Amygdala (tissue), 56 donors: Measurements from ENCODE around the gene TNFSF8.

Experiments
- DNase-seq, 56 donors: peaks; one replicate each; lab custom pipeline; 2025; lab: John Stamatoyannopoulos, UW

The TNFSF8 gene, protein sequence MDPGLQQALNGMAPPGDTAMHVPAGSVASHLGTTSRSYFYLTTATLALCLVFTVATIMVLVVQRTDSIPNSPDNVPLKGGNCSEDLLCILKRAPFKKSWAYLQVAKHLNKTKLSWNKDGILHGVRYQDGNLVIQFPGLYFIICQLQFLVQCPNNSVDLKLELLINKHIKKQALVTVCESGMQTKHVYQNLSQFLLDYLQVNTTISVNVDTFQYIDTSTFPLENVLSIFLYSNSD

DNA sequence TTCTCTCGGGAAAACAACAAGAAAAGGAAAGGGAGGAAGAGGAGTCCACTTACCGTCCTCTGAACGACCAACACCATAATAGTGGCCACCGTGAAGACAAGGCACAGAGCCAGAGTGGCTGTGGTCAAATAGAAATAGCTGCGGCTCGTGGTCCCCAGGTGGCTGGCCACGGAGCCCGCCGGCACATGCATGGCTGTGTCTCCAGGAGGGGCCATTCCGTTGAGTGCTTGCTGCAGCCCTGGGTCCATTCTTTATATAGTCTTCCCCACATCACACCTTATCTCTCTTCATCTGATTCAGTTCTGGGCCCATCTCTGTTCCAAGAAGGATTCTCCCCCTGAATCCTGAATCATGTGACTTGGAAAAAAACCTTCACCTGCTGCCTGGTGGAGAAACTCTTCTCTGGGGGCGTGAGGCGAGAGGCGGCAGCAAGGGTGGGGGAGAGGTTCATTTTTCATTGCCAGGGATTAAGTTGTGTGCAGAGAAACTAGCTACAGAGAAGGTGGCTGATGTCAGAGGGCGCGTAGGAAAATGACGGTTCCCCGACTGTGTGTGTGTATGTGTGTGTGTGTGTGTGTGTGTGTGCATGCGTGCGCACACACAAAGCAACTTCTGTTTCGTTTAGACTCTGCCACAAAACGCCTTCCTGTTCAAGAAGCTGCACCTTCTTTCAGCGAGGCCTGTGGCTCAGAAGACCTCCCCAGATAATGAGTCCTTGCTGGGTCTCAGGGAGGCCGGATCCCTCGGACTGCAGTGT, at the start of gene TNFSF8:
TSS of gene TNFSF8 (minus strand) at position 536 of the 757 bp plus-strand sequence. CDS start at position 248, 288 bp downstream.
- DNase-seq, result no peak

DNA sequence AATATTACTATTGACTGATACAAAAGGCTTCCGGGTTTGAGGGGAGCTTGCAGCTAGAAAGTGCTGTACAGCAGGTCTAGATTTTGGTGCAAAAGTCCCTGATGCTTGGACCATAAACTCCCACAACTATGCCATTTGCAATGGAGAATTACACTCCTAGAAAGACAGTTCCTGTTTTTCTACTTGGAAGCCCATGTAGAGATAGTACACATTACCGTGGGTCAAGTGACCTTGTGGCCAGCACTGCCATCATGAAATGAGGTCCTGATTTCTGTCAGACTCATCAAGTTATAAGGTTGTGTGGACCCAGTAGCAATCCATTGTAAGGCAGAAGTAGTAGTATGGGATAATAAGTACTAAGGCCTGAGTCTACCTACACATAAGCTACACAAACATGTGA, 42.8 kb upstream of the TNFSF8 start:
- DNase-seq, result no peak

- no peak for DNase-seq
Measured at GRCh38 chr9:114972510-114973136, 42.2 kb upstream of the TNFSF8 start.

- no peak for DNase-seq
Measured at GRCh38 chr9:114969269-114969668, 38.9 kb upstream of the TNFSF8 start.

GRCh38 chr9:114968671-114969070, 38.3 kb upstream of the TNFSF8 start:
- no peak for DNase-seq

DNA sequence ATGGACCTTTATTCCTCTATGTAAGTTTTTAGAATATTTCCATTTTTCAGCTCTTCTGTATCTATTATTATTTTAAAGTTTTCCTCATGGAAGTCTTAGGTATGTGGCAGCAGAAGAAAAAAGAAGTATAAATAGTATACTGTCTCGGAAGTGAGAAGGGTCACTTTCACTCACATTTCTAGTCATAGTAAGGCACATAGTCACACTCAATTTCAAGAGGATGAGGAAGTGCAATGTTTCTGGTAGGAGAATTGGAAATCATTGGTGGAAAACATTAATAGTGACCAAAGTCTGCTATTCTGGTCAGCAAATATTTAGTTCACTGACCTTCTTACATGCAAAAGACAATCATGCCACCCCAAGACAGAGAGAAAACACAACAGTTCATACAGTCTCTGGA, 35.2 kb upstream of the TNFSF8 start:
- DNase-seq, result no peak

DNA sequence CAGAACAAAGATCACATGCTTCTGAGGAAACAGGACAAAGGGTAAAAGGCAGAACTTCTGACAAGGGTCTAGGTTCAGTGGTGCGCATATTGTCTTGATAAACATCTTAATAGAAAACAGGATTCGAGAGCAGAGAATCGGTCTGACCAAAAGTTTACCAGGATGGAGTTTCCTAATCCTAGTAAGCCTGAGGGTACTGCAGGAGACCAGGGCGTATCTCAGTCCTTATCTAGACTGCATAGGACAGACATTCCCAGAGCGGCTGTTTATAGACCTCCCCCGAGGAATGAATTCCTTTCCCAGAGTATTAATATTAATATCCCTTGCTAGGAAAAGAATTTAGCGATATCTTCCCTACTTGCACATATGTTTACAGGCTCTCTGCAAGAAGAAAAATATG, 32.4 kb upstream of the TNFSF8 start:
- DNase-seq, result no peak

- DNase-seq, result no peak
Measured at GRCh38 chr9:114960276-114960675, 29.9 kb upstream of the TNFSF8 start.

DNA sequence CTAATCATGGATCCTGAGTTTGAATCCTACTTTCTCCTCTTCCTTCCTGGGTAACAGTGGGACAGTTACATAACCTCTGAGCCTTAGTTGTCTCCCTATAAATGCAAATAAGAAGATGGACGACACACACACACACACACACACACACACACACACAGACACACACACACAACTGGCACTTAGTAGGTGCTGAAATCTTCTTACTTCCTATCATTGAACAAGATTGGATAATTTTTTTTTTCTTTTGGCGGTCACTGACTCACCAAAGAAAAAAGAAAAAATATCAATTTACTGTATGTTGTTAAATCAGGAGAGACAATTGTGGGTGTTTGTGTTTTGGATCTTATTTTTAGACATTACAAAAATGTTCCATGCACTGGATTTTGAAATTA, 28.4 kb upstream of the TNFSF8 start:
- no peak for DNase-seq

- DNase-seq, result peak in 24 of 56 donors; percentile 0 to 50 (median 4)
Measured at GRCh38 chr9:114958021-114958843, 27.8 kb upstream of the TNFSF8 start.

DNA sequence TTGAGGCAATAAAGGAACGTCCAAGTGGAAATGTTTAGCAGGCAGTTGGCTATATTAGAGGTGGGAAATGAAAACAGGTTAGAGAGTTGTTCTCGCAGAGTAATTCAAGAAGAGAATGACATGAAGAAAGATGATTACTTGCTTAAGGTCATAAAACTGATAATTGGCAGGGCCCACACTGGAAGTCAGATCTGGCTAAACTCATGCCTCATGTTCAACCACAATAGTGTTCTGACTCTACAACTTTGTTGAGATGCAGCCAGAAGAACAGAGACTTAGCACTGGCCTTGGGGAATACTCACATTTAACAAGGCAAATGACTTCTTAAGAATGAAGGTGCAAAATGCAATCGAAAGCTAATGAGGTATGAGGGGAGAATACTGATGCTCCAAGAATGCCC, 27.2 kb upstream of the TNFSF8 start:
- DNase-seq, result no peak

GRCh38 chr9:114954956-114955582, 24.7 kb upstream of the TNFSF8 start:
- DNase-seq, result peak in 1 of 56 donors; percentile 28

DNA sequence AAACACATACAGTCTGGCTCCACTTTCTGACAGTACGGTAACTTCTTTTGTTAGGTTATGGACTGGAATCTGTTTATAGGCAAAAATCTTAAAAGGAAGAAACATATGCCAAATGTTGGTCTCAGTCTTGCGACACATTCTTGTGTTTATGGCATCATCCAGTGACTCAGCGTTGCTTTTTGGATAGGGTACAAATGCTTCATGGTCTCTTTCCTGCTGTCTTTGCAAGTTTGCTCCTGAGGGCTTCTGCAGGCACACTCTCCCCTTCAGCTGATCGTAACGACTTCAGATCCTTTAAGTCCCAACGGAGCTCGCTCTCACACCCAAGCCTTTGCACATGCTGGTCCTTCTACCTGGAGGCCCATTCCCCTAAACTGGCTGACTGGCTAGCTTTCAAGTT, 23.6 kb upstream of the TNFSF8 start:
- DNase-seq, result peak in 4 of 56 donors; percentile 2 to 29 (median 6)

- DNase-seq, result no peak
Measured at GRCh38 chr9:114953046-114953445, 22.7 kb upstream of the TNFSF8 start.

DNA sequence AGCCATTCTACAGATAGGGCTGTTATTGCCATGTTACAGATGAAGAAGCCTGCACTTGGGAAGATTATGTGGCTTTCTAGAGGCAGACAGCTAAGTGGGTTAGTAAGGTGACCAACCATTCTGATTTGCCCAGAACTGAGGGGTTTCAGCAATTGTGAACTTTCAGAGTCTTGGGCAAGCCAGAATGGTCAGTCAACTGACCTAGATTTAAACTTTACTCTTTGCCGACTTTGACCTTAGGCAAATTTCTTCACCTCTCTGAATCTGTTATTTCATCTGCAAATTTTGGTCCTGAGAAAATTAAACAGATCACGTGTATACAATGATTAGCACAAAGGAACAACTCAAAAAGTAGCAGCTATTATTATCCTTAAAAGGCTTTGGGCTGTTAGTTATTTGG, 20.4 kb upstream of the TNFSF8 start:
- DNase-seq, result no peak

DNA sequence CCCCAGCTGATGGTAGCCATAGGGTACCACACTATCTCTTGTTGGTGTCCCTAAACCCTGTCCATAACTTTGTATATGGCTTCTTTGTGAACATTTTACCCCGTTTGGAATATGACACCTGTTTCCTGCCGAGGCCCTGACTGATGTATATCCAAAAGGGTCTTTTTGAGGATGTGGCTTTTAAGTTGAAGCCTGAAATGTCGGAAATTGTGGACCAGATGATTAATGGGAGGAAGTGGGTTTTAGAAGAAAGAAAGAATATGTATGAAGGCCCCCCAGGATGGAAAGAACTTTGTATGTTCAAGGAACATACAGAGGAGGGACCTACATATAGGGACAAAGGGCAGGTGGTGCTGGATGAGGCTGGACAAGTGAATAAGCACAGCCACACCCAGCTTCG, 16.7 kb upstream of the TNFSF8 start:
- DNase-seq, result no peak

DNA sequence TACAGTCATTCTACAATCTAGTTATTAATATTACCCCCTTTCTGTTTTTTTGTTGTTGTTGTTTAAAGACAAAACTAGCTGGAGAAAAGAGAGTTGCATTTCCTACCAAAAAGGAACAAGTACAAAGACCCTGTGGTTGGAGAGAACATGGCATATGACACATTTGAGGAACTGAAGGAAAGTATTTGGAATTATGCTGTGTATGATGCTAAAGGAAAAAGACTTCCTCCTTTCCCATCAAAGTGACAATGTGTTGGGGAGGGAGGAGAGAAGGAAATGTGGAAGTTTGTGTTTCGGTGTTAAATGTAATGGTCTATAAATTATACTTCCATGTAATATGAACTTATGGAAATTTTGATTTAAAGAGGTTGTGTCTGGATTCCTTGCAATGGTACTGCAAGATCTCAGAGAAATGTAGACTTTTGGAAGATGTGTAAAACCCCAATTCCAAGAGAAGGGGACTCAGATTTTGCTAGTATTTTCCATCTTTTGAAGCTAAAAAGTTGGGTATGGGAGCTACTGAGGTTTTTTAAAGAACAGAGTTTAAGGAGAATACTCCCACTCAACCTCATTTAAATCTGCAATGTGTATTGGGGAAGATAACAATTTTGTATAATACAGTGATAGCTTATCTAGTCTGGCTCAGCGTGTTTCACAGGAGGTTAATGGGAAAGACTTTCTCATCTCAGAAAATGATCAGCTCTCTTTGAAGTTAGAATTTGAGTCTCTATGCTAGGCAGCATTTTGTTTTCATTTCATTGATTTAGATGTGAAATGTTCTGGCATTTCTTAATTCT, 15.4 kb upstream of the TNFSF8 start:
- no peak for DNase-seq

- DNase-seq, result no peak
Measured at GRCh38 chr9:114941376-114941775, 11.0 kb upstream of the TNFSF8 start.
